GM03348 (cell line): ENCODE data around the gene WDR90.

Experiments
- DNase-seq: peaks from one replicate; pipeline ENCODE4 v3.0.0; 2012; ENCODE audit warnings: low spot score

WDR90 gene

DNA sequence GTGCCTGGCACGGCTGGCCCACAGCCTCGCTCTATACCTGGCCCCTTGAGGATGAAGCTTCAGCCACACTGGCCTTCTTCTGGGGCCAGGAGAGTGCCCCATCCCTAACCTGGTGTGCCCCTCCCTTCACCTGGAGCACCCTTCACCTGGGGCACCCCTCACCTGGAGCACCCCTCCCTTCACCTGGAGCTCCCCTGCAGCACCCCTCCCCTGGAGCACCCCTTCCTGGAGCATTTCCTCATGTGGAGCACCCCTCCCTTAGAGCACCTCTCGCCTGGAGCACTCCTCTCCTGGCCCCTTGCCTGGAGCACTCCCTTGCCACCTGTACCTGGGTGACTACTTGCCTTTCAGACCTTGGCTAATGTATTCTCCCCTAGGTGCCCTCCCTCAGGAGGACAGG lies 58.9 kb downstream of the WDR90 start:
- DNase-seq: no peak

DNA sequence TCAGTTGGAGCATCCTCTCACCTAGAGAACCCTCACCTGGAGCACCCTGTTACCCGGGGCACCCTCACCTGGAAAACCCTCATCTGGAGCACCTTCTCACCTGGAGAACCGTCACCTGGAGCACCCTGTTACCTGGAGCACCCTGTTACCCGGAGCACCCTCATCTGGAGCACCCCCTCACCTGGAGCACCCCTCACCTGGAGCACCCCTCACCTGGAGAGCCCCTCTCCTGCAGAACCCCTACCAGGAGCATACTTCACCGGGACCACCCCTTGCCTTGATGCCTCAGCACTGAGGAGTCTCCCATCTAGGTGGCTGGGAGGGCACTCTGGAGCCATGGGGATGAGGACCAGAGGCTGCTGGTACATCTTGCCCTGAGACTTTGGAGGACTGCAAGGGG lies 59.8 kb downstream of the WDR90 start:
- DNase-seq: no peak

DNA sequence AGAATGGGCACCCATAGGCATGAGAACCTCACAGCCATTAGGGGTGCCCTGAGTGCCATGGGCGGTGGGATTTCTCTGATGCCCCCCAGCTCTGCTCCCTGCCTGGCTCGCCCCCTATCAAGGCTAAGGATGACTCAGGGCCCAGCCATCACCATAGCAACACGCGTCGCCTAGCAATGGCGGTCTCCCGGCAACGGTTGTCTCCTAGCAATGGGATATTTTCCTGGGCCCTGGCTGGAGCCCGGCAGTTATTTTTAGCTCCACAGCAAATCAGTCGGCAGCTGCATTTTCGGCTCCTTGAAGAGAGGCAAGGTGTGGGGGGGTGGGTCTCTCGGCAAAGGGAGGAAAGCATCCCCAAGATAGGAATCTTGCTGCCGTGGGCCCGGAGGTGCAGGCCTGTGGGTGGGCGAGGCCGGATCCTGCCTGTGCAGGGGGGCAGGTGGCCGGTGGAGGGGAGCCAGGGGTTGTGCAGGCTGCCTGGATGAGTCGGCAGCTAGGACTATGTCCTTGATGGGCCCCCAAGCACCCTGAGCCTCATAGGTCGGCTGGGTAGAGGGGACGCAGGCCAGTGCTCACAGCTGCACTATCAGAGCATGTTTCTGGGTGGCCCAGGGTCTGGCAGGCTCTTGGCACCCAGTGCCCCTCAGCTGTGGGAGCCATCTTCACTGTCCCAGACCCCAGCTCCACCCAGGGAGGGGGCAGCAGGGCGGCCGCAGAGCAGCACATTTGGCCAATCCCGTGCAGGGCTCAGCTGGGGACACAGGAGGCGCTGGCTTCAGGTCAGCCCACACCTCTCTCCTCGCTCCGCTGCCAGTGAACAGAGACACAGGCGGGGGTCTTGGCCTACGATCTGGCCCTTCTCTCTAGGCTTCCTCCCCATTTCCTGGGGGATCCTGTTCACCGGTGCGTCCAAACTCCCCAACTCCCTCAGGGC lies 60.7 kb downstream of the WDR90 start:
- DNase-seq: peak; percentile 61

- no peak for DNase-seq
These were observed 61.4 kb downstream of the WDR90 start for GRCh38 chr16:710500-711075.

DNA sequence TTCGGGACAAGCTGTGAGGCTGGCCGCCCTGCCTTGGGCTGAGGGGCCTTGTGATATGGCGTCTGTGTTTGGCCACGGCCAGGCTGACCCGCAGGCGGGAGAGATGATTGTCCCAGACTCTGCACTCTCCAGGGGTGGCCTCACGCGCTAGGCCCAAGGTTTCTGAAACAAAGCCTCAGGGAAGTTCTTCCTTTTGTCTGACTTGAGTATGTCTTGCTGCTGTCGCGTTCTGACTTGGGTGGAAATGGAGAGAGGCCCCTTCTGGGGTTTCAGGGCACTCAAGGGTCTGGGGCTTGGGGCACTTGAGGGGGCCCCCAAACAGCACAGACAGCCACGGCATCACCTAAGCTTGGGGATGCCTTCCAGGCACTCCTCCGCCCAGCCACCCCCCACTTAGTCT lies 61.9 kb downstream of the WDR90 start:
- no peak for DNase-seq

DNA sequence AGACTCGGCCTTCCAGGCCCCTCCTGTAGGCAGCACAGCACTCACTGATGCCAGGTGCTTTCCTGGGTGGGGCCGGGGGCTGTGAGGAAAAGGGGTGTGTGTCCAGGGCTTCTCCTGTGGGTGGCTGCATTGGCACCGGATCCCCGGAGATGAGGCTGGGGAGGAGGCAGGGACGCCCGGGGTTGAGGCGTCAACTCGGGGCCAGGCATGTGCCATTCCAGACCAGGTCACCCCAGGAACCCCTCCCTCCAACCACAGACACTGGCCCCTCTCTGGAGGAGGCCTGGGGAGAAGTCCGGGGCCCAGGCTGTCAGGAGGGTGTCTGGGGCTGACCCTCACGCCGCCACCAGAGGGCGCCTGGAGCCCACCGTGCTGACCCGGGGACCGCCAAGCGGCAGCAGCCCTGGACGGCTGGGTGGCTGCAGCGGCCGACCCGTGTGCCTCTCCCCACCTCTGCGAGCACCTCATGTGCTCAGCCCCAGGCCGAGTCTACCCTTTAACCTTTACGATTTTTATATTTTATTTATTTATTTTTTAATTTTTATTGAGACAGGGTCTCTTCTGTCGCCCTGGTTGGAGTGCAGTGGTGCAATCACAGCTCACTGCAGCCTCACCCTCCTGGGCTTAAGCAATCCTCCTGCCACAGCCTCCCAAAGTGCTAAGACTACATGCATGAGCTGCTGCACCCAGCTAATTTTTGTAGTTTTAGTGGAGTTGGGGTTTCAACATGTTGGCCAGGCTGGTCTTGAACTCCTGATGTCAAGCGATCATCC lies 62.6 kb downstream of the WDR90 start:
- DNase-seq: peak; percentile 93

- DNase-seq: peak; percentile 76
These were observed 63.6 kb downstream of the WDR90 start for GRCh38 chr16:712740-713250.

- DNase-seq: no peak
These were observed 64.9 kb downstream of the WDR90 start for GRCh38 chr16:714079-714478.

GRCh38 chr16:714558-715476 lies 65.7 kb downstream of the WDR90 start, which contains the start of gene METRN:
METRN (plus strand) TSS chr16:715118; CDS start chr16:715290, 172 bp downstream.
- peak; percentile 97 for DNase-seq

GRCh38 chr16:715477-716199 lies 66.5 kb downstream of the WDR90 start:
- DNase-seq: peak; percentile 47

DNA sequence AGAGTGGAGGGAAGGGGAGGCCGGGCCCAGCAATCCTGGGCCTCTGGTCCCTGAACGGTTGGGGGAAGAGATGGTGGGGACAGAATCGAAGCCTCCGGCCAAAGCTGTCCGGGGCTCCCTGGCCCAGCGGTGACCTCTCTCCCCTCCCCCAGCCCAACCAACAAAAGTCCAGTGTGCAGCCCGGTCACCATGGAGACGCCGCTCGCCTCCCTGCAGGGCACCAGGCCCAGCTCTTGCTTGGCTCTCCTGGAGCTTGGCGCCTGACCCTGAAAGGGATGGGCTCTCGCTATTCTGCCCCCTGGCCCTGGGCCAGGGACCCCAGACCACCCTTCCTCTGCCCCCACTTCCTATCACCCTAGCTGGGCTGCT lies 67.0 kb downstream of the WDR90 start:
- DNase-seq: peak; percentile 29

GRCh38 chr16:716768-717325 lies 67.7 kb downstream of the WDR90 start:
- DNase-seq: no peak
